Activated naive CD8-positive, alpha-beta T cell treated with anti-CD3 and anti-CD28 coated beads, Interleukin-2, amount 50 U/mL, for 24 hours (primary cell): ENCODE measurements around the gene P2RX1.

Source experiments
- ATAC-seq: fragments of 150-1000 bp; cut with Tn5 transposase; one replicate; pipeline ENCODE4 v1.10.0; 2021
- DNase-seq: peaks from one replicate; pipeline ENCODE4 v3.0.0; 2021
- H3K27ac Mint-ChIP-seq: one replicate; pipeline ENCODE4 v1.8.0; 2021; ENCODE audit warnings: mild to moderate bottlenecking, mixed read lengths
- H3K27me3 Mint-ChIP-seq: one replicate; pipeline ENCODE4 v1.8.0; 2021; ENCODE audit warnings: mixed read lengths
- H3K36me3 Mint-ChIP-seq: one replicate; pipeline ENCODE4 v1.8.0; 2021; ENCODE audit warnings: low read depth, mixed read lengths
- H3K4me1 Mint-ChIP-seq: one replicate; pipeline ENCODE4 v1.8.0; 2021; ENCODE audit warnings: mixed read lengths
- H3K4me3 Mint-ChIP-seq: one replicate; pipeline ENCODE4 v1.8.0; 2021; ENCODE audit warnings: mild to moderate bottlenecking, moderate library complexity, mixed read lengths
- H3K9me3 Mint-ChIP-seq: one replicate; pipeline ENCODE4 v1.8.0; 2021; ENCODE audit warnings: mixed read lengths

P2RX1 gene

GRCh38 chr17:3943240-3943891 is 27.1 kb upstream of the P2RX1 start:
- H3K36me3 Mint-ChIP-seq = peaks cover 21% of the 10 kb centered on the region
- H3K9me3 Mint-ChIP-seq = no peaks in the 10 kb centered on the region
- DNase-seq = no peak
- no peaks in the 10 kb centered on the region for H3K4me1 Mint-ChIP-seq
- H3K27me3 Mint-ChIP-seq = no peaks in the 10 kb centered on the region
- no peak for ATAC-seq
- no peak overlapping the region for H3K4me3 Mint-ChIP-seq
- no peak overlapping the region for H3K27ac Mint-ChIP-seq

DNA sequence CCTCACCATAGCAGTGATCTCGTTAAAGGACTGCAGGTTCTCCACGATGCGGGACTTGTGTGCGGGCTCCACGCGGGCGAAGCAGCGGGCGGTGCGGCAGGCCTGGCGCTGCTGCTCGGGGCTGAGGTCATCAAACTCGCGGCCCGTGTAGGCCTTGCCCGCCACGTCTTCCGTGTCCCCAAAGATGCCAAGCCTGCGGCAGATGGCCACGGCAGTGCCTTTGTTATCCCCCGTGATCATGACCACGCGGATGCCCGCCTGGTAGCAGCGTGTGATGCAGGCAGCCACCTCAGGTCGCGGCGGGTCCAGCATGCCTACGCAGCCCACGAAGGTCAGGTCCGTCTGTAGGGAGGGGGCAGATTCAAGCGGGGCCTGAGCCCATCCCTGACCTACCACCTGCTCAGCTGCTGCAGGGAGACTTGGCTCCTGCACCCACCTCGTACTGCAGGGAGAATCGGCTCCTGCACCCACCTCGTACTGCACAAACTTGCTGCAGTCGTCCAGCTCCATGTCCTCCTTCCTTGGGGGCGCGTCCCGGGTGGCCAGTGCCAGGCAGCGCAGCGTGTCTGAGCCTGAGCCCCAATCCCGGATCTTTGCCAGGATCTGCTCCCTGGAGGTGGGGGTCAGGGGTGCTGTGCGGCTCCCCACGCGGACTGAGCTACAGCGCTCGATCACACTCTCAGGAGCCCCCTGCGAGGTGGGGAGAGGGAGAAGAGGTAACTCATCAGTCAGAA is 24.9 kb upstream of the P2RX1 start:
- ATAC-seq = no peak
- Mint-ChIP-seq H3K27ac (no peak overlapping the region), H3K9me3 (no peaks in the 10 kb centered on the region), H3K36me3 (peaks cover 34% of the 10 kb centered on the region), H3K4me3 (no peak overlapping the region), H3K4me1 (no peaks in the 10 kb centered on the region), H3K27me3 (no peaks in the 10 kb centered on the region)
- no peak for DNase-seq

GRCh38 chr17:3937359-3937758 is 21.1 kb upstream of the P2RX1 start:
- ATAC-seq (no peak), DNase-seq (no peak)
- no peak overlapping the region for H3K27ac Mint-ChIP-seq
- H3K9me3 Mint-ChIP-seq = no peaks in the 10 kb centered on the region
- peaks cover 27% of the 10 kb centered on the region for H3K36me3 Mint-ChIP-seq
- no peak overlapping the region for H3K4me3 Mint-ChIP-seq
- H3K27me3 Mint-ChIP-seq = no peaks in the 10 kb centered on the region
- no peaks in the 10 kb centered on the region for H3K4me1 Mint-ChIP-seq

- Mint-ChIP-seq H3K27ac (no peak overlapping the region), H3K4me1 (no peaks in the 10 kb centered on the region), H3K9me3 (no peaks in the 10 kb centered on the region)
Observed at GRCh38 chr17:3935825-3936355, 19.6 kb upstream of the P2RX1 start.

DNA sequence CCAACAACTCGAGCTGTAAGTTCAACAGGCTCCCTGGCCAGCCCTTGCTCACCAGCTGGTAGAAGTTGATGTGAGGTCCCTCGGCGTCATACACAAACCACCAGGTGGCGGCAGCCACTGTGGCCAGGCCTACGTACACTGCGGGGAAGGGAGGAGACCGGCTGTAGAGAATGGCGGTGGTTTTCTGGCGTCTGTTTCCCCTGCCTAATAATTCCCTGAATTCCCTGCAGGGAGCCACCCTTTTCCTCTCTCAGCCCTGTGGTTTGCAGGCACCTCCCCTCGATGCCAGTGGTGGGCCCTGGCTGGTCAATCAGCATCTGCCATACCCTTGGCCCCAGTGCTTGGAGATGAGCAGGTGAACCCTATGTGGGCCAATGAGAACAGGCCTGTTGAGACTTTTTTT is 18.9 kb upstream of the P2RX1 start:
- H3K27ac Mint-ChIP-seq = no peak overlapping the region
- no peaks in the 10 kb centered on the region for H3K9me3 Mint-ChIP-seq
- no peaks in the 10 kb centered on the region for H3K4me1 Mint-ChIP-seq
- H3K36me3 Mint-ChIP-seq = peaks cover 23% of the 10 kb centered on the region
- ATAC-seq (no peak), DNase-seq (peak; percentile 25)
- H3K4me3 Mint-ChIP-seq = no peak overlapping the region
- no peaks in the 10 kb centered on the region for H3K27me3 Mint-ChIP-seq

More at GRCh38 chr17:3935825-3936355, 19.6 kb upstream of the P2RX1 start:
- DNase-seq = no peak
- Mint-ChIP-seq H3K36me3 (peaks cover 25% of the 10 kb centered on the region), H3K4me3 (no peak overlapping the region), H3K27me3 (no peaks in the 10 kb centered on the region)
- ATAC-seq = no peak

- no peaks in the 10 kb centered on the region for H3K27me3 Mint-ChIP-seq
Observed at GRCh38 chr17:3929764-3930163, 13.5 kb upstream of the P2RX1 start.

GRCh38 chr17:3929181-3929580 is 12.9 kb upstream of the P2RX1 start:
- peaks cover 4% of the 10 kb centered on the region for H3K36me3 Mint-ChIP-seq
- no peaks in the 10 kb centered on the region for H3K4me1 Mint-ChIP-seq
- ATAC-seq = no peak
- H3K9me3 Mint-ChIP-seq = no peaks in the 10 kb centered on the region
- no peaks in the 10 kb centered on the region for H3K27me3 Mint-ChIP-seq
- DNase-seq = no peak
- H3K27ac Mint-ChIP-seq = no peak overlapping the region
- H3K4me3 Mint-ChIP-seq = no peak overlapping the region

More at GRCh38 chr17:3929764-3930163, 13.5 kb upstream of the P2RX1 start:
- Mint-ChIP-seq H3K36me3 (peaks cover 4% of the 10 kb centered on the region), H3K4me3 (no peak overlapping the region), H3K9me3 (no peaks in the 10 kb centered on the region), H3K27ac (no peak overlapping the region), H3K4me1 (no peaks in the 10 kb centered on the region)
- DNase-seq (no peak), ATAC-seq (no peak)

DNA sequence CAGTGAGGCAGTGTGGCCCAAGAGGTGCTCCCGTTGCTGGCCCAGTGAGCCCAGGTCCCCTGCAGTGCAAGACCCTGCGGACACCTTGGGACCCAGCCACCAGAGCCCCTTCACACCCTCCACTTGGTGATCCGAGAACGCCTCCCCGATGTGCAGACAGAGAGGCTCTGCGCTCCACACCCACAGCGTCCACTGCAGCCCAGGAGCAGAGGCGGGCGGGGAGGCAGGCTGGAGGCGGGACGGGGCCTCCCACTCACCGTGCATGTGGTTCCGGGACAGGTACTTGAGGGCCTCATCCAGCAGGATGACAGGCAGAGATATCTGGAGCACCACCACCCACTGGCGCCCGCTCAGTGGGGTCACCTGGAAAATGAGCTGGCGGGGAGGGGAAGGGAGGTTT is 12.1 kb upstream of the P2RX1 start:
- DNase-seq = no peak
- H3K36me3 Mint-ChIP-seq = peaks cover 4% of the 10 kb centered on the region
- H3K27me3 Mint-ChIP-seq = no peaks in the 10 kb centered on the region
- no peaks in the 10 kb centered on the region for H3K9me3 Mint-ChIP-seq
- H3K4me1 Mint-ChIP-seq = no peaks in the 10 kb centered on the region
- no peak overlapping the region for H3K27ac Mint-ChIP-seq
- ATAC-seq = no peak
- H3K4me3 Mint-ChIP-seq = no peak overlapping the region

- DNase-seq (no peak), ATAC-seq (no peak)
- peaks cover 2% of the 10 kb centered on the region for H3K36me3 Mint-ChIP-seq
- H3K9me3 Mint-ChIP-seq = no peaks in the 10 kb centered on the region
- H3K27ac Mint-ChIP-seq = no peak overlapping the region
- no peak overlapping the region for H3K4me3 Mint-ChIP-seq
- no peaks in the 10 kb centered on the region for H3K27me3 Mint-ChIP-seq
- H3K4me1 Mint-ChIP-seq = no peaks in the 10 kb centered on the region
Observed at GRCh38 chr17:3927628-3928340, 11.5 kb upstream of the P2RX1 start.

DNA sequence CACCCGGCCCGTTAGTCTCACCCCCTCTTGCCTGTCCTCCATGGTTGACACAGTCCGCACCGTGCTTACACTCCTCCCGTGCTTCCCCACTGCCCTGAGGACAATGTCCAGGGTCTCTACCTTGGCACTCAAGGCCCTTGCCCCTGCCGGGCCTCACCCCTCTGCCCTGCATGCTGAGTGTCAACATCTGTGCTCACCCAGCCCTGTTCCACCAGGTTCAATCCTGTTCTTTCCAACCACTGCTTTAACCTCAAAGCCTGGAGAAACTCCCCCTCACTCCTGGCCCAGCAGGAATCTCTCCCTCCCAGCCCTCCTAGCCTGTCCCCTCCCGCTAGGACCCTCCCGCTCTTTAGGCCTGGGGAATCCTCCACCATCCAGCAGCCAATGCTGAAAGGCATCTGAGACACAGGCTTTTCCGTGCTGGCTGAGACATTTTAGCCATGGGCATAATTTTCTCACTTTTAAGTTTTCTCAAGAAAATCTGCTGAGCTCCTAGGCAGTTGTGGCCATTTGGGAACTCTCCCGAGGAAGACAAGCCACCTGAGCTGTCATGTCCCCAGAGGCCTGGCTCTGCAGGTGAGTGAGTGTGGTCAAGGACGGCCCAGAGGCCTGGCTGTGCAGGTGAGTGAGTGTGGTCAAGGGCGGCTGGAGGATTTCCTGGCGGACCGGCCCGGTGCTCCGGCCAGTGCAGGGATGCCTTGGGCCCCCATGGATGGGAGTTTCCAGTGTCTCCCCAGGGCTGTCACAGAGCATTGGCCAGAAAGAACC is 10.8 kb upstream of the P2RX1 start:
- no peaks in the 10 kb centered on the region for H3K36me3 Mint-ChIP-seq
- no peaks in the 10 kb centered on the region for H3K27me3 Mint-ChIP-seq
- DNase-seq (no peak), ATAC-seq (no peak)
- H3K4me1 Mint-ChIP-seq = no peaks in the 10 kb centered on the region
- H3K27ac Mint-ChIP-seq = no peak overlapping the region
- no peak overlapping the region for H3K4me3 Mint-ChIP-seq
- H3K9me3 Mint-ChIP-seq = no peaks in the 10 kb centered on the region

- H3K27me3 Mint-ChIP-seq = no peaks in the 10 kb centered on the region
- DNase-seq = no peak
Observed at GRCh38 chr17:3925684-3926485, 9.6 kb upstream of the P2RX1 start.

GRCh38 chr17:3924512-3925350 is 8.5 kb upstream of the P2RX1 start:
- H3K27me3 Mint-ChIP-seq = no peaks in the 10 kb centered on the region
- H3K9me3 Mint-ChIP-seq = no peaks in the 10 kb centered on the region
- ATAC-seq = no peak
- no peak for DNase-seq
- H3K4me3 Mint-ChIP-seq = no peak overlapping the region
- no peaks in the 10 kb centered on the region for H3K4me1 Mint-ChIP-seq
- H3K36me3 Mint-ChIP-seq = no peaks in the 10 kb centered on the region
- no peak overlapping the region for H3K27ac Mint-ChIP-seq

More at GRCh38 chr17:3925684-3926485, 9.6 kb upstream of the P2RX1 start:
- no peaks in the 10 kb centered on the region for H3K9me3 Mint-ChIP-seq
- H3K27ac Mint-ChIP-seq = no peak overlapping the region
- no peak overlapping the region for H3K4me3 Mint-ChIP-seq
- no peaks in the 10 kb centered on the region for H3K36me3 Mint-ChIP-seq
- no peaks in the 10 kb centered on the region for H3K4me1 Mint-ChIP-seq
- ATAC-seq = no peak
